ENCODE results near the gene STX5. TPM values are rescaled to one million over a fixed set of nuclear protein-coding genes. Genes with fewer than 3 reads are reported as not detected.
"Not testable (repeated sequence)": the region's sequence is repeated elsewhere in the genome, so short reads cannot be mapped to it uniquely, and the experiment has no call there.

Gene STX5
- total and polyA plus RNA-seq, 10 donors: 20.9 to 50.7 (median 42.6) TPM

GRCh38 chr11:62841361-62842170, 9.7 kb upstream of the STX5 start:
- H3K36me3 ChIP-seq: peaks cover 0 to 14% (median 2%) of the 10 kb centered on the region in 6 donors
- 0 to 1% (median 0%) methylated on average over 33 of the region's 33 CpGs for WGBS, 5 donors

GRCh38 chr11:62840721-62841360, 9.0 kb upstream of the STX5 start:
- WGBS, 5 donors: 0 to 1% (median 1%) methylated on average over 35 to 41 of the region's 41 CpGs
- intact Hi-C loops (cut with DNase I; ENCODE audit: low total_unique reads); H3K27me3 ChIP-seq (replicated peaks in 1 of 7); H3K9me3 ChIP-seq: not testable (repeated sequence)
- peak; percentile 91 for DNase-seq
- Histone ChIP-seq H3K27ac (peak overlapping the region; percentile 97 to 100 (median 98)), H3K4me3 (peak overlapping the region; percentile 76 to 99 (median 94)), H3K36me3 (peaks cover 0 to 22% (median 6%) of the 10 kb centered on the region in 6 donors), H3K4me1 (peaks cover 17 to 58% (median 40%) of the 10 kb centered on the region in 6 donors)

More at GRCh38 chr11:62841361-62842170, 9.7 kb upstream of the STX5 start:
- DNase-seq: peak; percentile 93
- TF ChIP-seq POLR2AphosphoS5 (IDR thresholded peaks at IDR 0.05) (peak in 2 of 3 donors; percentile 89 to 100), POLR2A (IDR thresholded peaks at IDR 0.05) (peak; percentile 97 to 100 (median 99)), CTCF (IDR thresholded peaks at IDR 0.05 in 8 of 11, conservative IDR thresholded peaks at IDR 0.05 in 3 of 11) (peak in 4 of 11 experiments; percentile 10 to 42 (median 14))
- H3K4me3 ChIP-seq: peak overlapping the region; percentile 20 to 99 (median 92)
- peaks cover 17 to 51% (median 39%) of the 10 kb centered on the region in 6 donors for H3K4me1 ChIP-seq
- no peaks in the 10 kb centered on the region for H3K27me3 ChIP-seq (replicated peaks in 1 of 7)
- H3K27ac ChIP-seq: peak overlapping the region; percentile 97 to 100 (median 98)
- no peaks in the 10 kb centered on the region for H3K9me3 ChIP-seq
- intact Hi-C loops (cut with DNase I; ENCODE audit: low total_unique reads): no loop called here

GRCh38 chr11:62839050-62839945, 7.4 kb upstream of the STX5 start, which contains the start of gene WDR74:
Gene WDR74, minus strand, starts transcription at chr11:62839590. Its CDS starts 20 bp downstream, at chr11:62839570.
- H3K9me3 ChIP-seq: no peaks in the 10 kb centered on the region
- peak; percentile 100 for DNase-seq
- TF ChIP-seq POLR2AphosphoS5 (IDR thresholded peaks at IDR 0.05) (peak; percentile 98 to 99 (median 99)), POLR2A (IDR thresholded peaks at IDR 0.05) (peak; percentile 51 to 92 (median 77)), CTCF (IDR thresholded peaks at IDR 0.05 in 8 of 11, conservative IDR thresholded peaks at IDR 0.05 in 3 of 11) (peak in 3 of 11 experiments; percentile 18 to 28 (median 19))
- intact Hi-C loops (cut with DNase I; ENCODE audit: low total_unique reads): no loop called here
- H3K36me3 ChIP-seq: peaks cover 0 to 37% (median 21%) of the 10 kb centered on the region in 6 donors
- H3K4me3 ChIP-seq: peak within 1 kb of the TSS; percentile 76 to 99 (median 94)
- H3K27me3 ChIP-seq (replicated peaks in 1 of 7): no peaks in the 10 kb centered on the region
- peak within 1 kb of the TSS; percentile 97 to 100 (median 98) for H3K27ac ChIP-seq
- WGBS, 5 donors: 0 to 1% (median 0%) methylated on average over 31 to 62 of the region's 62 CpGs
- peaks cover 17 to 73% (median 48%) of the 10 kb centered on the region in 6 donors for H3K4me1 ChIP-seq

GRCh38 chr11:62835336-62835735, 3.5 kb upstream of the STX5 start:
- Histone ChIP-seq H3K4me1 (peaks cover 20 to 79% (median 54%) of the 10 kb centered on the region in 6 donors), H3K9me3 (no peaks in the 10 kb centered on the region), H3K27me3 (replicated peaks in 1 of 7) (no peaks in the 10 kb centered on the region), H3K27ac (no peak overlapping the region), H3K4me3 (no peak overlapping the region), H3K36me3 (peaks cover 0 to 49% (median 29%) of the 10 kb centered on the region in 6 donors)
- 86 to 93% (median 90%) methylated on average over 6 to 8 of the region's 8 CpGs for WGBS, 5 donors
- peak; percentile 45 for DNase-seq
- intact Hi-C loops (cut with DNase I; ENCODE audit: low total_unique reads): no loop called here
- TF ChIP-seq POLR2AphosphoS5 (IDR thresholded peaks at IDR 0.05): peak in 1 of 3 donors; percentile 28
- TF ChIP-seq POLR2A (IDR thresholded peaks at IDR 0.05): no peak
- no peak for TF ChIP-seq CTCF (IDR thresholded peaks at IDR 0.05 in 8 of 11, conservative IDR thresholded peaks at IDR 0.05 in 3 of 11)
